ENCODE measurements around the gene PTX3.

The PTX3 gene

DNA sequence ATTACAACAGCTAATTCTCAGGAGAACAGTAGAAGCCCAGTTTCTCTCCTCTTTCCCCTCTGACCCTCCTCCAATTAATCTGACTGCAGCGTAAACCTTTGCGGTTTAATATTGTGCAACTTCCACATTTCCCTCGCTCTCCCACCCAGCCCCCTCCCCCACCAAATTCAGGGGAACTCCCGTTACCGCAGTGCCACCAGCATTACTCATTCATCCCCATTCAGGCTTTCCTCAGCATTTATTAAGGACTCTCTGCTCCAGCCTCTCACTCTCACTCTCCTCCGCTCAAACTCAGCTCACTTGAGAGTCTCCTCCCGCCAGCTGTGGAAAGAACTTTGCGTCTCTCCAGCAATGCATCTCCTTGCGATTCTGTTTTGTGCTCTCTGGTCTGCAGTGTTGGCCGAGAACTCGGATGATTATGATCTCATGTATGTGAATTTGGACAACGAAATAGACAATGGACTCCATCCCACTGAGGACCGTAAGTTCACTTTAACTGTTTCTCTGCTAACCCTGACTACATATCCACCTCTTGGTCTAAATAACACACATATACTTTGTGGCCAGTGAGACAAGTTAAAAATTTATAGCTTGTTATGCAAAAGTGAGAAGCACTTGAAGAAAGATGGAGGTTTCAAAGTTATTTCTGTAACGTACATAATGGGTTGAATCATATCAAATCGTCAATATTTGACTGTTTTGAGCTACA is at the start of gene PTX3:
Gene PTX3, plus strand, starts transcription at position 268 of the 709 bp plus-strand sequence. Its CDS starts 84 bp downstream, at position 352.
- DNase-seq = no peak

DNA sequence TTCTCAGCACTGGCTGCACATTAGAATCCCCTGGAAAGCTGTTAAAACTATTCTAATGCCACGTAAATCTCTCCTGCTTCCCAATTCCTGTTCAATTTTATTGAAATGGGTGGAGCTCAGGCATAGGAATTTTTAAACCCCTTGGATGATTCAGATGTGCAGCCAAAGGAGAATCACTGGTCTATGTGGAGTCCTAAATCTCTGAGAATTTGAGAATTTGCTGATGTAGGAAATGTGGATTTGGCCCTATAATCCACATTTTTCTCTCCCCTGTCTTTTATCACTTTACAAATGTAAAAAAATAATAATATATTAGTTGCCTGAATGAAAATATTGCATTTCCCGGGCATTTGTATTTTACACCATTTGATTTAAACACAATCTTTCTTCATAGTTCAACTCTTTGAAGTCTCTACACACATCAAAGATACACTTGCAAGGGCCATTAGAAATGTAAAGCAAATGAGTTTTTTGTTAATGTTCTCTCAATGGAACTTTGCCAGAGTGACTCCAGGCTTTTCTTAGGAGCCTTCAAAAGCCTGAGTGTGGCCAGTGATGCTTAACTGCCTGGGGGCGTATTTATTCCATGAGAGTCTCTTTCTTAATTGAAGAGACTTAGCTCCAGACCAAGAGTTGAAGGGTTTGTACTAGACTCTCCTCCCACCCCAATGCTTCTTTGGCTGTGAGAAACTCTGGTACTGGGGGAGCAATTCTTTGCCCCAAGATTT is 48.8 kb upstream of the PTX3 start:
- no peak for DNase-seq

DNA sequence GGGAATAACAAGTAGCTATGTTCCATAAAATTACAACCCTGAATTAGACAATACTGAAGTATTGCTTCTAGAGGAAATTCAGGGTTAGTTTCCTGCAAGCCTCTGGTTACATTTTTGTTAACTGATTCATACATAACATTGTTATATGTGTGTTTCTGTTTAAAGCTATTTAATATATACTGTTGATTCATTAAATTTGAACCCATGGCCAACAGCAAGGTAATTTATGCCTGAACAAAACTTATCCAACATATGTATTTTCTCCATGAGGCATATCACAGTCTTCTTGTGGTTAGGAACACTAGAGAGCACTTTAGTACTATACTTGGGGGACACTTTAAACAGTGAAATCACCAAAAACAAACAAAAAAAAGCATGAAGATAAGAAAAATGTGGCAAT is 47.7 kb upstream of the PTX3 start:
- no peak for DNase-seq

DNA sequence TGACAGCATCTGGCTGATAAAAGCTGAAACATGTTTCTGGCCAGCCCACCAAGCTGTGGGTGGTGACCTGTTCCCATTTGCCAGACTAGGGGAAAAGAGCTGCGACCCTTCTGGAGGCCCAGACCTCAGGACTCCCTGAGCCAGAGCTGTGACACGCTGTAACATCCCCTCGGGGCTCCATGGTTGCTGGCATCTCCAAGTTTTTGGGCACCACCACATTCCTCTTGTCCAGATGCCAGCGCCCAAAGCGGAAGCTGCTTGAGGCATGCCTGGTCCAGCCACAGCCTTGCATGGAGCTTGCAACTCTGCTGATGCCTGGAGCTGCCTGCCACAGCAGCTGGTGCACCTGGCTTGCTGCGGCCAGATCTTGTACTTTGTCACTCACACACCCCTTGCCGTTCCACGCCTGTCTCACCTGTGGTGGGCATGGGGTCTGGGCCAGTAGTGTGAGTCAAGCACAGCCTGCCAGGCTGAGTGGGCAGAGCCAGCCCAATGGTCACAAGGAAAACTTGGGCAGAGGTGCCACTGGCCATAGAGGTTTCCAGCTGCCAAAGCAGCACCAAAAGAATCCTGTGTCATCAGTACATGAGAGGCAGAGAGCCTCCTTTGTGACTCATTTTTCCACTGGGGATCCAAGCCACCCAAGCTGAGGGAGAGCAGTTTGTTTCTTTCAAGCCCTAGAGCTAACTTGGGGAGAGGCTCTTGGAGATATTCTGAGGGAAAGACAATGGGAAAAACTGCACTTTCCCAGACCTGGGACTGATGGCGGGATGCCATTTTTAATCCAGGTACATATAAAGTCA is 45.7 kb upstream of the PTX3 start:
- DNase-seq = no peak

DNA sequence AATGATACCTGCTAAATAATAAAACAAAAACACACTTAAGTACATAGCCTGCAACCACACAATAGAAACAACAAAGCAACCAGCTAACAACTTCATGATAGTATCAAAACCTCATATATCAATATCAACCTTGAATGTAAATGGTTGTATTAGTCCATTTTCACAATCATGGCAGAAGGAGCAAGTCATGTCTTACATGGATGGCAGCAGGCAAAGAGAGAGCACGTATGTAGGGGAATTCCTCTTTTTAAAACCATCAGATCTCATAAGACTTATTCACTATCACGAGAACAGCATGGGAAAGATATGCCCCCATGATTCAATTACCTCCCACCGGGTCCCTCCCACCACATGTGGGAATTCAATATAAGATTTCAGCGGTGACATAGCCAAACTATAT is 44.5 kb upstream of the PTX3 start:
- no peak for DNase-seq

DNA sequence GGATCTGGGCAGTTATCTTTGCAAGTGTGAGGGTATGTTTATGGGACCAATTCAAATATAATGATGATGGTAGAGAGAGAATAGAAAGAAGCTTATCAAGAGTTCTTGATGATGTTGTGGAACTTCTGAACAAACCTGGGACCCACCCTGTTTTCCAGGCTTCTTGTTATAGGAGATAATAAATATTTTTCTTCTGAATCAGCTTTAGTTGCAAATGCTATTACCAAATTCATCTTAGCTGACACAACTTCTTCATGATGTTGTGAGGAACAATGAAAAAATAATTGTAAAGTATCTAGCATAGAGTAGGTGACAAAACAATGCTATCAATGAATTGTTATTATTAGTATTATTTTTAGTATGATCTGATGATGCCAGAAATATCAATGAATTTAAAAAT is 43.5 kb upstream of the PTX3 start:
- no peak for DNase-seq

DNA sequence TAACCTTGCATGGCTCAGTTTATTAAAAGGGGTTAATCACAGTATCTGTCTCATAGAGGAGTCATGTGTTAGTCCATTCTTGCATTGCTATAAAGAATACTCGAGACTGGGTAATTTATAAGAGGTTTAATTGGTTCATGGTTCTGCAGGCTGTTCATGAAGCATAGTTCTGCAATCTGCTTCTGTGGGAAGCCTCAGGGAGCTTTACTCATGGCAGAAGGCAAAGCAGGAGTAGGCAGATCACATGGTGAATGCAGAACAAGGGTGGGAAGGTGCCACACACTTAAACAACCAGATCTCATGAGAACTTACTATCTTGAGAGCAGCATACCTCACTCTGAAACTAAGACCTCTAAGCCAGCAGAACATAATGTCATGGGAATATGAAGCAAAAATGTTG is 42.2 kb upstream of the PTX3 start:
- DNase-seq = no peak

DNA sequence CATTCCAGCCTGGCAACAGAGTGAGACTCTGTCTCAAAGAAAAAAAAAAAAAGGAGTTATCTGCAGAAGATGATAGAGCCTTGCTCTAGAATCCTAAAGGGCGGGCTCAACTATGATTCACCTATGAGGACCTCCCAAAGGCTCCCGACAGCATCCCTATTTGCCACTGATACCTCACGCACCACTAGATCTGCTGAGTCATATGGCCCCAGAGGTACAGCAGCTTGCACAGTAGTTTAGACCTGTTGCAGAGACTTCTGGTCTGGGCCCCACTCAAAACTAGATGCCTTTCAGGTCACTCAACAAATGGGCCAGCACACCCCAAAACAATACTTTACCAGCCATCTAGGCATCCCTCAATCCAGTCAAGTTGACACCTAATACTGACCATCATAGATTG is 38.1 kb upstream of the PTX3 start:
- DNase-seq = no peak

DNA sequence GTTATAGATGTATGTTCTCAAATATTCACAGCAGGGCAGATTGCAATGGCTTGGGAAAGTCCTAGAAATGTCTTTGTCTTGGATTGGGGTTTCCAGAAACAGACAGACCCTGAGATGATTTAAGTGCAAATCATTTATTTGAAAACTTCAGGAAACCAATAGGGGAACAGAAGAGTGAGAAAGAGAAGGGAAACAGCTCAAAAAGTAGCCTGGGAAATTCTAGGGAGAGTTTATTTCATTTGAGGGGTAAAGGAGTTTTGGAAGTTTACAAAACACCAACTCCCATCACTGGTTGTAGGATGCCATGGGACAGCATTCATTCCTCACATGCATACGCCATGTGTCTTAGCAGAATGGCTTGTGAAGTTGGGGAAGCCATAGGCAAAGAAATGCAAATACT is 32.3 kb upstream of the PTX3 start:
- no peak for DNase-seq

DNA sequence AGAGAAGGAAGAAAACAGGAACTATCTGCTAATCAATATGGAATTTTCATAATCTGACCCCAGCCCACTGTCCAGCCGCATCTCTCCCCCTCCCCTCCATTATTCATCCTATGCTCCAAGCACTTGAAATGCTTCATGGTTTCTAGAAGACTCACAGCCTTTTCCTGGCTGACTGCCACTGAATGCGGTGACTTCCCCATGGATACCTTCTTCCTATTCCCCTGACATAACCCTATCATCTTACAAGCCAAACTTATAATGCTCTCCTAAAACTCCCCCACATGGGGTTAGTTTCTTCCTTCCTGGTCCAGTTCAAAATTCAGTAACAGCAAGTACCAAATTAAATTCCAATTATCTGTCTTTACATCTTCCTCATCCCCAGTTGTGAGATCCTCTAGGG is 31.2 kb upstream of the PTX3 start:
- DNase-seq = no peak

DNA sequence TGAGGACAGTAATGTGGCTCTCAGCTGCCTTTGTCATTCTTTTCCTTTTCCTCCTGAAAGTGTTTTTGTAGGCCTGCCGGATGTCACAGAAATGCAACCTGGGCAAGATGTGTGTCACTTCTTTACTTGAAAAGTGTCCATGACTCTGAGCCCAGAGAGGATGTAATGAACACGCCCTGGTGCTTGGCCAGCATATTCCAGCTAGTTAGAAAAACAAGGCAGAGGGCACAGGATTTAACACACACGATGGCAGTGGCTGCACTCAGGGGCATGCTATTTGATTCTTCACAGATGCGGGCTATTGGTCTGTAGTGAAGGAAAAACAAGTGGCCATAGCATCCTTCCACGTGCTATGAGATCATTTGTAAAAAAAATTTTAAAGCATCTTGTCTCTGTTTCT is 30.3 kb upstream of the PTX3 start:
- DNase-seq = no peak

DNA sequence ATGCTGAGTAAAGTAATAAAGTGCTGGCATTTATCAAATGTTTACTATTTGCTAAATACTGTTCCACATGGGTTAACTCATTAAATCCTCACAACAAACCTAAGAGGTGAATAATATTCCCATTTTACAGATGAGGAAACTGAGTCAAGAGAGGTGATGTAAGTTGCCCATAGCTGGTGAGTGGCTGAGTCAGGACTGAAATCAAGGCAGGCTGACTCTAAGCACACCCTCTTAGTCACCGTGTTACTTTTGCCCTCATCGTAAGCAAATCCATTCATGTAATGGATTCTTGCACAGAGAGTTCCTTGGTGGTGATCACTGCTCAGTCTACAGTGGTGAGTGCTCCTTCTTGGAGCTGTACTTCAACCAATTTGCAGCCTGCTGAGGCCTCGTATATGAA is 28.9 kb upstream of the PTX3 start:
- DNase-seq = no peak

DNA sequence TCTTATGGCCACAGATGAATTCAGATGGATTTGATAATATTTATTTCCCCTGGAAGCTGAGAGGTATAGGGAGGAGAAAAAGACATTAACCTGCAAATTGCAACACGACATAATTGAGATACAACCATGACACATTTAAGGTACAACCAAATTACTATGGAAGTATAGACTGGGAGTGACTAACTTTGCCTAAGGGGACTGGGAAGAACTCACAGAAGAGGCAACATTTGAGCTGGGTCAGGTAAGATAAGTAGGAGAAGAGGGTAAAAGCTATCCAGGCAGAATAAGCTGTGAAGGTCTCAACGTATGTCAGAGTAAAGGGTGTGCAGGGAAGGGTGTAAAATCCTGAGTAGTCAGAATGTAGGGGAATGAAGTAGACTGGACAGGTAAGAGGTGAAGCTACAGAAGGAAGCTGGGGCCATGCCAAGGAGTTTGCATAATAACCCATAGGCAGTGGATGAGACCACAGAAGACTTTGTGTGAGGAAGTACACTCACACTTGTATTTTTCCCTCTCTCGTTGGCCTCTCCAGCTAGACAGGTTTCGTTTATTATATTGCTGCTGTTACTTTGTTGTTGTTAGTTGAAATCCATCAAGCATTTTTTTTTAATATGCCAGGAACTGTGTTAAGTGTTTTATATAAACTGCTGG is 28.0 kb upstream of the PTX3 start:
- DNase-seq = no peak

DNA sequence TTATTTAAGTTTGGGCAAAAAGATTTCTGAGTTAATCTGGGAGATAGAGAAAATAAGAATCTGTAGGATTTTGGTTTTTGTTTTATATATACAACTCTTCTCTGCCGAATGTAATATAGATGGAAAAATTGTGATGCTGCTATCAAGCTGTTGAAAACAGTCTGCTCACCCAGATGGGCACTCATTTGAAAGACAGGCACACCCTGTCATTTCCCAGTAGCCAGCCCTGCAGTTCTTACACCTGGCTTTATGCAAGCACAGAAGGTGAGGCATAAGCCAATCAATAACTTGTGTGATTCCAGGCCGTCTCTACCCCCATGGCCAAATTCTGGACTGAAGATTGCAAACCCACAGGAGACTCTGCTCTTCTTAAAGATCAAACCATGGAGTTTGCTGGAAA is 27.1 kb upstream of the PTX3 start:
- no peak for DNase-seq

DNA sequence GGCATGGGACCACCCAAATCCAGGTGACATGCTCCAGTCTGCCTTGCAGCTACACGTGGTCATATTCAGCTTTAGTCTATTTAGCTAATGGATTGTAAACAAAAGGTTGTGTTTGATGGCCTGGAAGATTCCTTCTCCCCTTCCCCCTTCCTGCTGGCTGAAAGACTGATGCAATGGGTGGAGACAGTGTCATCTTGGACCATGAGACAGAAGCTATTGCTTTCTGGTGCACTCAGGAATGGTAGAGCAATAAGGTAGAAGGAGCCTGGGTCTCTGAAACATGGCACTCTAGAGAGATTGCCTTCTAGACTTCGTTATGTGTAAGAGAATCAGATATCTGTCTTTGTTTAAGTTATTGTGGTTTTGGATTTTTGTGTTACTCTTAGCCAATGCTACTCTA is 25.7 kb upstream of the PTX3 start:
- no peak for DNase-seq

DNA sequence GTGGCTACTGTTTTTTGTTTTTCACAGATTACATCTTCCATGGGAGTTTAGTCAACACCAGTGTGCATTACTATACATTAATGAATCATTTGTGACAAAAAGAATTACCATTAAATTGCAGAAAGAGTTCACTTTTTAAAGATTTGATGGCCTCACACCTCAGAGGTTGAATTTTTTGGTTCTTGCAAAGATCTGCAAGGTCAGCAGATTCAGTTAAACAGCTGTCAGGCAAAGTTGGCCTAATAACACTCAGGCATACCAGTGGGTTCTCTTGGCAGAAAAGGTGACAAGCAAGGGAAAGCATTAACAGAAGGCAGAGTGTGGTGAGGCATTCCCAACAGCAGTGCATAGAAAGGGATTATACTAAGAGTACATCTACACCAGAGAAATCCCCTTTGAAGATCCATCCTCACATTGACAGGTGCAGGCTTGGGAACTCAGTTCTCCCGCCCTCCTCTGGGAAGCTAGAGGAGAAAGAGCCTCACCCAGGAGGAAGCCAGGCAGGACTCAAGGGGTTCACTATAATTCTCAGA is 24.3 kb upstream of the PTX3 start:
- no peak for DNase-seq

DNA sequence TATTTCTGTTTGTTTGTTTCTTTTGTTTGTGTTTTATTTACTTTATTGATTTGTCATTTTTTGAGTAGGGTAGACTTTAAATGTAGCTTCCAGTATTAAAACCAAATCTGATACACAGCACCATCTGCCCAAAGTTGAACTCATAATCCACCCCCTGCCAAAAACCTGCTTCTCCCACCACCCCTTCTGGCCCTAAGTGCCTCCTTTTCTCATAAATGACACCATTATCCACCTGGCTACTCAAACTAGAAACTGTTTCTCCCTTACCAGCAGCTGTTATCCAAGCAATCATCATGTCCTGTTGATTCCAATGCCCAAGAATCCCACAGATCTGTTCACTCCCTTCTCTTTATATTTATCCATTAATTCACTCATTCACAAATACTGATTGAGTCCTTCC is 21.8 kb upstream of the PTX3 start:
- no peak for DNase-seq

DNA sequence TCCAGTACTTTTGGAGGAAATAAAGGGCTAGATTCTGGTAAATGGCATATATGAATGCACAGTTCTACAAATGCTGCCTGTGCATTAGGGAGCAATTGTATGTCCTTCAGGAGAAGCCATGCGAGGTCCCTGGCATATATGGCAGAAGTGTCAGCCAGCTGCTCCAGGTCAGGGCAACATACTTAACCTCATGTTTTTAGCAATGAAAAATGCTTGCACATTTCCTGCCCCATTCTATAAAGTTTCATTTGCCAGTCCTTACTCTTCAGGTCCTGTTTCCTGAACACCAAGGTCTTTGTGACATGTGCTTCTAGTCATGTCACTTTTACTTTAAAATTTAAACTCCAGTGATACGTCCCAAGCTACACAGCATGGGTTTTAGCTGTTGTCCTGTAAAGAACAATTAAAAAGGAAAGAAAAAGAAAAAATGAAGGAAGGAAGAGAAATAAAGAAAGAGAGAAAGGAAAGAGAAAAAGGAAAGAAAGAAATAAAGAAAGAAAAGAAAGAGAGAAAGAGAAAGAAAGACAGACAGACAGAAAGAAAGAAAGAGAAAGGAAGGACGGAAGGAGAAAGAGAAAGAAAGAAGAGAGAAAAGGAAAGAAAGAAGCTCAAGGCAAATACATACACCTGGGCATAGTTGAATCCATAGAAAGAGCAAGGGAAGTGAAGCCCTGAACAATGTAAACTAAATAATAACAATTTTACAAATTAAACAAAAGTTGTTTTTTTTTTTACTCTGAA is 20.1 kb upstream of the PTX3 start:
- no peak for DNase-seq

DNA sequence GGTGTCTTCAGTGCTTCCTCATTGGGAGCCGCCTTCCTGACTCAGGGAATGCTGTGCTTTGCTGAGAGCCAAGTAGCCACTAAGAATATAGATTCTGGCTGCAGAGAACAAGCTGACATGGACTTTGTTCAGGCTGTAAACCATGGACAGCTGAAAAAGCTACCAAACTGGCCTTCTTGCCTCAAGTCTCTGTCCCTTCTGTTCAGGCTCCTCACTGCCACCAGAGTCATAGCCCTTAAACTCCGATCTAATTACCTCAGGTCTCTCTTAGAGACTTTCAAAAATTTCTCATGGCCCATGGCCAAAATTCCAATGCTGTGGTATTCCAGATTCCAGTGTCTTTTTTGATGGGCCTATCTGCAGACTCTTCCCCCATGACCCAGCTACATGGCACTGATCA is 19.4 kb upstream of the PTX3 start:
- DNase-seq = no peak

DNA sequence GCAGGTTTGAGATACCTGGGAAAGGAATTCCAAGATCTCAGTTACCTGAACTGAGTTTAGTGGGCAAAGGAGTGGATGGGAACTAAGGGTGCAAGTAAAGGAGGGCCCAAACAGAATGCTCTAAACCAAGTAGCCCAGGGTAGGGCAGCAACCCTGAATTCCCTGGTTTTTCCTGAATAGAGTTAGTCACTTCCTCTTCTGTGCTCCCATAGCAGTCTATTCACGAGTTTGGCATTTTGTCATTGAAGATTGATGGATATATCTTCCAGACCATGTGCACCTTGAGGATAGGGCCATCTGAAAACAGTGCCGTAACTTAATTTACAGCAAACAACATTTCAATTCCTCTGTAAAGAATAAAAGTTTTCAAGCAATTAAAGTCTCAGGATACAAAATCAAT is 18.5 kb upstream of the PTX3 start:
- no peak for DNase-seq

DNA sequence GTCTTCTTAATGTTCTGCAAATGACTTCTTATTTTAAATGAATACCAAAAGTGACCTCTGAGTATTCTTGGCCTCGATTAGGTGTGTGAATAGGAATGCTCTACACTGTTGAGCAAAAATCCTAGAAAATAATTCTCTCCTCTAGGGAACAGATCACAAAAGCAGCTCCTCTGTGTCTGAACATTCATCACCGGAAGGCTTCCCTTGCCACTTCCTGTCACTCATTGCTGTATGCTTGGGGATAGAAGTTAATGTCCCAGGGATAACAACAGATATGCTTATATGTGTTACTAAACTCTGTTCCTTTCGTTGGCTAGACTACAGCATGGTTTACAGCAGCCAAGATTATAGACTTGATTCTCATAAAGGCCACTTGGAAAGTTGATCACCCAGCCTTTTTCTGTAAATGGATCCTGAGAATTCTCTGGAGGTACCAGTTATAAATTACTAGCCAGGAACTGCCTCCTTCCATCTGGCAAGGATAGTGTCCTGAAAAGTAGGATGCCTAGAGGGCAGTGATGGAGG is 16.0 kb upstream of the PTX3 start:
- no peak for DNase-seq

DNA sequence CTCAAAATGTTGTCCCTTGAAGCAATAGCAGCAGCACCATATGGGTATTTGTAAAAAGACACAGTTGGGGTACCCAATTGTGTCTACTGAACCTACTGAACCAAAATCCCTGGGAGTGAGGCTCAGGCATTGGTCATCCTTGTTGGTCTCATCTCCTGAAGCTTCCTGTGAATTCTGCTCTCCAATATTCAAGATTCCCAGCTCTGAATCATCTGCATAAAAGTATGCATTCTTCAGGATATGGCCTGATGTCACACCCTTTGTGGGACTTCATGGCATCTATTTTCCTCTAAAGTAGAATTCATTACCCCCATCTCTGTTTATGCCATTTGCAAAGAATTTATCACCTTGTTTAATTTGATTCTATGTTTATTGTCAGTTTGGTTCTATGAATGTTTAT is 13.3 kb upstream of the PTX3 start:
- DNase-seq = no peak
